Anterior cingulate cortex (tissue), 58 donors: ENCODE results near the gene ZNF711.
"Not testable (repeated sequence)": the region's sequence is repeated elsewhere in the genome, so short reads cannot be mapped to it uniquely, and the experiment has no call there.

Experiments
- DNase-seq, 58 donors: peaks; one replicate each; lab custom pipeline; 2025; lab: John Stamatoyannopoulos, UW

Gene ZNF711

GRCh38 chrX:85243761-85244449 is at the start of gene ZNF711, which contains the start of gene SATL1:
Gene ZNF711, plus strand, starts transcription at chrX:85243991. Its CDS starts 3,582 bp downstream, at chrX:85247573.
Gene SATL1, minus strand, starts transcription at chrX:85243779. Its CDS starts 134,811 bp downstream, at chrX:85108968.
- DNase-seq = peak in 56 of 58 donors; percentile 1 to 70 (median 38)

- DNase-seq = no peak
Measured at GRCh38 chrX:85196319-85196718, 47.5 kb upstream of the ZNF711 start.

- DNase-seq = no peak
Measured at GRCh38 chrX:85203461-85203970, 40.3 kb upstream of the ZNF711 start.

GRCh38 chrX:85213792-85214530 is 29.8 kb upstream of the ZNF711 start:
- no peak for DNase-seq

GRCh38 chrX:85215946-85216345 is 27.8 kb upstream of the ZNF711 start:
- no peak for DNase-seq

GRCh38 chrX:85221361-85221760 is 22.4 kb upstream of the ZNF711 start:
- DNase-seq = no peak

GRCh38 chrX:85223359-85223758 is 20.4 kb upstream of the ZNF711 start:
- DNase-seq = no peak

GRCh38 chrX:85243155-85243554 is 636 bp upstream of the ZNF711 start:
- no peak for DNase-seq

- DNase-seq = peak in 31 of 58 donors; percentile 0 to 32 (median 7)
Measured at GRCh38 chrX:85244450-85245211, 840 bp downstream of the ZNF711 start.

- not testable (repeated sequence) for DNase-seq
Measured at GRCh38 chrX:85285286-85285685, 41.5 kb downstream of the ZNF711 start.

- DNase-seq = no peak
Measured at GRCh38 chrX:85288992-85289723, 45.4 kb downstream of the ZNF711 start.

GRCh38 chrX:85303544-85303943 is 59.8 kb downstream of the ZNF711 start:
- DNase-seq = no peak

- no peak for DNase-seq
Measured at GRCh38 chrX:85309717-85310116, 65.9 kb downstream of the ZNF711 start.

- not testable (repeated sequence) for DNase-seq
Measured at GRCh38 chrX:85311348-85311747, 67.6 kb downstream of the ZNF711 start.
